B cell (primary cell): Measurements from ENCODE around the gene SMPD3.

Experiments
- CTCF ChIP-seq: fragments of 200-600 bp; IDR thresholded peaks from one replicate; pipeline ENCODE4 v1.8.0; 2022; ENCODE audit warnings: antibody characterized with exemption, mild to moderate bottlenecking
- EZH2 ChIP-seq: IDR thresholded peaks from 2 replicates; pipeline ENCODE4 v1.6.1; 2012; ENCODE audit warnings: borderline replicate concordance, low read depth, mild to moderate bottlenecking, moderate library complexity, low read length; ENCODE audit not compliant: insufficient read depth, poor library complexity, severe bottlenecking

GRCh38 chr16:68371276-68371651, 77.0 kb downstream of the SMPD3 start:
- TF ChIP-seq CTCF (no peak), EZH2 (no peak)
